GM13977 (cell line): ENCODE data around the gene CYP4F22.
A peak's percentile ranks its signal among the peaks of the same experiment; 100 is the strongest.
"Not testable (repeated sequence)": the region's sequence is repeated elsewhere in the genome, so short reads cannot be mapped to it uniquely, and the experiment has no call there.

ENCODE experiments used
- DNase-seq: peaks from one replicate; pipeline ENCODE4 v3.0.0; 2012; ENCODE audit warnings: low spot score
- in situ Hi-C: fragments of 300-500 bp; cut with MboI; formaldehyde crosslinking; loops from one replicate; pipeline ENCODE4 v1.12.0; 2022; ENCODE audit warnings: low sequenced_read_pairs, low pct_unique_long_range_greater_than_20kb, mixed read lengths, inconsistent platforms; ENCODE audit not compliant: unreplicated experiment
- TF ChIP-seq, protein P1 (sequence below): IDR thresholded peaks from 2 replicates; pipeline ENCODE4 v1.5.1; 2012; ENCODE audit warnings: mild to moderate bottlenecking, control low read depth; ENCODE audit not compliant: insufficient read depth; ENCODE audit errors: extremely low read depth, missing control alignments

CYP4F22 gene

DNA sequence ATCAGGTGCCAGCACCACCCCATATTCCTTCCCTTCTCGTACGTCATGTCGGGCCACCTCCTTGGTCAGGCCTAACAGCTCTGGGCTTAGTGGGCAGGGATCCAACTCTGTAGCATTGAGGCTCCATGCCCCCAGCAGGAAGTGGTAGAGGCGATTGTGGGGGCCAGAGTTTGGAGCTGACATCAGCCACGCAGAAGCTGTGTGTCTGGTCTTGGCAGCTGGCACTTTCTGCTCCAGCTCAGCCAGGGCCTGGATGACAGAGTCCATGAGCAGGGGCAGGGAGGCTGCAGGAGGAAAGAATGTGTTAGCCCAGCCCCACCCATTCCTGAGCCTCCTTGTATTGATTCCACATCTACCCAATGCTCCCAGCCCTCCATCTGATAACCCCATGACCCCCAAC lies 32.0 kb upstream of the CYP4F22 start:
- in situ Hi-C loops = loop anchor here (10.0 kb wide), 1 partner anchor 58 kb away; no protein-coding TSS in a partner anchor
- TF ChIP-seq, protein P1, sequence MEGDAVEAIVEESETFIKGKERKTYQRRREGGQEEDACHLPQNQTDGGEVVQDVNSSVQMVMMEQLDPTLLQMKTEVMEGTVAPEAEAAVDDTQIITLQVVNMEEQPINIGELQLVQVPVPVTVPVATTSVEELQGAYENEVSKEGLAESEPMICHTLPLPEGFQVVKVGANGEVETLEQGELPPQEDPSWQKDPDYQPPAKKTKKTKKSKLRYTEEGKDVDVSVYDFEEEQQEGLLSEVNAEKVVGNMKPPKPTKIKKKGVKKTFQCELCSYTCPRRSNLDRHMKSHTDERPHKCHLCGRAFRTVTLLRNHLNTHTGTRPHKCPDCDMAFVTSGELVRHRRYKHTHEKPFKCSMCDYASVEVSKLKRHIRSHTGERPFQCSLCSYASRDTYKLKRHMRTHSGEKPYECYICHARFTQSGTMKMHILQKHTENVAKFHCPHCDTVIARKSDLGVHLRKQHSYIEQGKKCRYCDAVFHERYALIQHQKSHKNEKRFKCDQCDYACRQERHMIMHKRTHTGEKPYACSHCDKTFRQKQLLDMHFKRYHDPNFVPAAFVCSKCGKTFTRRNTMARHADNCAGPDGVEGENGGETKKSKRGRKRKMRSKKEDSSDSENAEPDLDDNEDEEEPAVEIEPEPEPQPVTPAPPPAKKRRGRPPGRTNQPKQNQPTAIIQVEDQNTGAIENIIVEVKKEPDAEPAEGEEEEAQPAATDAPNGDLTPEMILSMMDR = no peak
- peak; percentile 0 for DNase-seq

DNA sequence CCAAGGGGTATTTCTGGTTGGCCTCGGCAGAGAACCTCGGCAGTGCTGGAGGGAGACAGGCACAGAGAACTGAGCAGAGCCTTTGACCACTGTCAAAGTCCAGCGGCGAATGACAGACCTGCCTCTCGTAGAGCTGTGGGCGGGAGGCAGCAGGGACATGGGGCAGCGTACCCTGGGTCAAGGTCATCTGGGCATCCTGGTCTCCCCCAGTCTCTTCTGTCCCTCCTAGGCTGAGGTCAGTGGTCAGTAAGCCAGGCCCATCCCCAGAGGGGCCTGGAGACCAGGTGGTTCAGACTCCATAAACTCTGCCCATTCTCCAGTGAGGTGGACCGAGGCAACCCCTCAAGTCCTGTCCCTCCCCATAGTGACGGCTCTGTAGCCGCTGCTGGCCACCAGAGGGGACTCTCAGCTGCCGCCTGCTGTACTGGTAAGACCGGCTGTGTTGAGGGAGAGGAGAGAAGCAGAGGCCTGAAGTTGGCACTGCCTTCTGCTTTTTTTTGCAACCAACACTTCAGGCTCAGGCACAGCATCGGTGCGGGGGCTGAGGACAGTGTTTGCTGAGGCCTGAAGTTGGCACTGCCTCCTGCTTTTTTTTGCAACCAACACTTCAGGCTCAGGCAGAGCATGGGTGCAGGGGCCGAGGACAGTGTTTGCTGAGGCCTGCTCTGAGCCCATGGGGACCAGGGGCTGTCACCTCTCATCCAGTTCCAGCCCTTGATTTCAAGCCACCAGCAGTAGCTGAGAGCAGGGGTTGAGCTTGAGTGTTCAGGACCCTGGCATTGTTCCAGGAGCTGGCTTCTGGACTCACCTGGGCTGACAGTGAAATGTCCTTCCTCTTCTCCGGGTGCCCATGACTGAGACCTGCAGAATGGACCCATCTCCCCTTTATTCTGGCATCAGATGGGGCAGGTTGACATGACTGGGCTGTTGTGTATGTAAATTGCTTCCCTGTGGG lies 28.7 kb upstream of the CYP4F22 start, which contains the start of gene PGLYRP2:
Gene PGLYRP2, minus strand, starts transcription at position 111 of the 955 bp plus-strand sequence. CDS start 130 bp downstream, outside the sequence.
- in situ Hi-C loops = loop anchor here (10.0 kb wide), 1 partner anchor 55 kb away; no protein-coding TSS in a partner anchor
- no peak for DNase-seq
- TF ChIP-seq, protein P1 = peak; percentile 12

DNA sequence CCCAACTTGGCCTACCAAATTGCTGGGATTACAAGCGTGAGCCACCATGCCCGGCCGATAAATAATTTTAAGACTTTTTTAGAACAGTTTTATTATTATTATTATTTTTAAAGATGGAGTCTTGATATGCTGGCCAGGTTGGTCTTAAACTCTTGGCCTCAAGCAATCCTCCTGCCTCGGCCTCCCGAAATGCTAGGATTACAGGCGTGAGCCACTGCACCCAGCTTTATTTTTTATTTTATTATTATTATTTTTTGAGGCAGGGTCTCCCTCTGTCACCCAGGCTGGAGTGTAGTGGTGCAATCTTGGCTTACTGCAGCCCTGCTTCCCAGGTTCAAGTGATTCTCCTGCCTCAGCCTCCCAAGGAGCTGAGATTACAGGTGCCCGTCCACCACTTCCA lies 27.3 kb upstream of the CYP4F22 start:
- DNase-seq, in situ Hi-C loops: not testable (repeated sequence)

DNA sequence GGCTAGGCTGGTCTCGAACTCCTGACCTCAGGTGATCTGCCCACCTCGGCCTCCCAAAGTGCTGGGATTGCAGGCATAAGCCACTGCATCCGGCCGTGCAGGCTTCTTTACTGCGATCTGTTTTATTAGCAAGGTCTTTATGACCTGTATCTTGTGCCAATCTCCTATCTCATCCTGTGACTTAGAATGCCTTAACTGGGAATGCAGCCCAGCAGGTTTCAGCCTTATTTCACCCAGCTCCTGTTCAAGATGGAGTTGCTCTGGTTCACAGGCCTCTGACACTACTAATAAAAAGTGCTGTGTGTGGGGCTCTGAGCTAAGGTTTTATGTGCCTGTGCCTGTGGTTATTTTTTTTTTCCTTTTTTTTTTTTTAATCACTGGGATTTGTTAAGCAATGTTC lies 22.6 kb upstream of the CYP4F22 start:
- in situ Hi-C loops, DNase-seq: not testable (repeated sequence)

DNA sequence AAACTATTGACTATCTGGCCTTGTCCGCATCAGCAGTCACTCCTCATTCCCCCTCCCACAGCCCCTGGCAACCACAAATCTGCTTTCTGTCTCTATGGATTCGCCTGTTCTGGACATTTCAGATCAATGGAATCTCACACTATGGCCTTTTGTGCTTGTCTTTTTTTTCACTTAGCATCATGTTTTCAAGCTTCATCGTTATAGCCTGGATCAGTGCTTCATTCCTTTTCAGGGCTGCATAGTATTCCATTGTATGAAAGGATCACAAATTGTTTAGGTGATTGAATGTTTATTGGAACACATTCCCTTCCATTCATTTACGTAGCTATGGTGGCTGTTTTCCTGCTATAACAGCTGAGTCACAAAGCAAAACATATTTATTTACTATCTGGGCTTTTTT lies 21.3 kb upstream of the CYP4F22 start:
- TF ChIP-seq, protein P1 = no peak
- no peak for DNase-seq
- in situ Hi-C loops = no loop called here

DNA sequence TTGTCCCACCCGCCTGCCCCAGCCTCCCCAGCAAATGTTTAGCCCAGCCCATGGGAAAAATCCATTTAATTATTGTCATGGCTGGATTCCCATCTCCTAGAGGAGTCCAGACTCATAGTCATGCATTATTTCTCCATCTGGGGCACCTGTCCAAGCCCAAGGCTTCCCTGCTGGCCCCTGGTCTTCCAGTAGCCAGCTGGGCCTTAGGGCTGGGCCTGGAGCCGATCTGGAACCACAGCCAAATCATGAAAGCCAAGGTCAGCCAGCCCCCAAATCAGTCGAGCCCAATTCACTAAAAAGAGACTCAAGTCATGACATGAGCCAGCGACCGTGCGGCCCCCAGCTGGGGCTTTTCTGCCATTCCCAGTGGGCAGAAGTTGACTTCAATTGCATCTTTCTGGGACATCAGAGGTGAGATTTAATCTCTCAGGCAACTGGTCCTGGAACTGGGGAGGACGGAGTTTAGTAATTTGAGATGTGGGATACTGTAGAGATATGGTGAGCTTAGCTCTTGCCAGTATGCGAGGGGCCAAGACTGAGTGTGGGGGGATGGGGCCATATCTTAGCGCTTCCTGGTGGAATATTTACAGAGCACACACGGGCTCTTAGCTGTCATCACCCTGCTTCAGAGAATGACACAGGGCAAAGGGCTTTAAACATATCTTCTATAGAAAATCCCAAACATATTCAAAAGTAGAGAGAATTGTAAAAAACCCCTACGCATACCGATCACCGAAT lies 19.7 kb upstream of the CYP4F22 start:
- in situ Hi-C loops = no loop called here
- TF ChIP-seq, protein P1 = no peak
- DNase-seq = no peak

DNA sequence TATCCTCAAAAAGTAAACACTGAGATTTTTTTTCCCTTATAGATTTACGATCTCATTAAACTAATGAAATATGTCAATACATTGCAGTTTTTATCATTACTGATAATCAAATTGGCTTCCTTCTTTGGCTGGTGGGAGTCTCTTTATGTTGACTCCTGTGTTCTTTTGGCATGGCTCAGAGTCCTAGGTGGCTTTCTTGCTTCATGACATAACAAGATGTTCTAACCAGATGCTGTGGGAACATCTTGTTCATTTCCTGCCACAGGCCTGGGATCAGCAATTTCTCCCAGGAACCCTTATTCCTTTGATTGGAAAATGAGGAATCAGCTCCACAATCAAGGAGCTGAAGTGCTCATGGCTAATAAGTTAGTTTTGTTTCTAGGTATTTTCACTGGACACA lies 13.2 kb upstream of the CYP4F22 start:
- in situ Hi-C loops = no loop called here

More for the DNA sequence above, 13.2 kb upstream of the CYP4F22 start:
- DNase-seq = no peak
- TF ChIP-seq, protein P1 = no peak
